Esophagus muscularis mucosa (tissue), 4 donors: ENCODE measurements around the gene TF. TPM values are rescaled to one million over a fixed set of nuclear protein-coding genes. Genes with fewer than 3 reads are reported as not detected.

Experiments used
- DNase-seq: peaks from one replicate; pipeline ENCODE4 v3.0.0-alpha.2; 2017; ENCODE audit errors: extremely low spot score
- H3K27ac ChIP-seq, 4 donors: fragments of 200-600 bp; sonication (generic); replicated peaks in 1 of 4; 1 replicate in 3 of 4; 2 replicates in 1 of 4; pipeline ENCODE4 v1.5.1; 2016 to 2019; ENCODE audit warnings: mild to moderate bottlenecking in 1 of 4
- H3K27me3 ChIP-seq, 4 donors: fragments of 200-600 bp; sonication (generic); one replicate each; pipeline versions ENCODE4 v1.5.1 to v1.6.0; 2016 to 2019
- H3K36me3 ChIP-seq, 4 donors: fragments of 200-600 bp; sonication (generic); one replicate each; pipeline ENCODE4 v1.5.1; 2016 to 2019
- H3K4me1 ChIP-seq, 4 donors: fragments of 200-600 bp; sonication (generic); one replicate each; pipeline ENCODE4 v1.5.1; 2016 to 2019
- H3K4me3 ChIP-seq, 4 donors: fragments of 200-600 bp; sonication (generic); 1 replicate in 2 of 4; 2 replicates in 2 of 4; pipeline ENCODE4 v1.5.1; 2016 to 2019; ENCODE audit warnings: mild to moderate bottlenecking in 4 of 4, moderate library complexity in 1 of 4
- H3K9me3 ChIP-seq, 4 donors: fragments of 200-600 bp; sonication (generic); 1 replicate in 3 of 4; 2 replicates in 1 of 4; pipeline ENCODE4 v1.5.1; 2016 to 2019
- EP300 ChIP-seq: sonication (generic); formaldehyde crosslinking; IDR thresholded peaks from one replicate; pipeline ENCODE4 v1.6.1; 2017; ENCODE audit warnings: antibody characterized with exemption
- POLR2A ChIP-seq: fragments of 450-650 bp; IDR thresholded peaks from one replicate; pipeline ENCODE4 v1.6.1; 2017; ENCODE audit warnings: antibody characterized with exemption, moderate library complexity, mild to moderate bottlenecking, low read depth
- POLR2AphosphoS5 ChIP-seq, 2 donors: sonication (generic); formaldehyde crosslinking; IDR thresholded peaks; one replicate each; pipeline ENCODE4 v1.6.1; 2017; ENCODE audit warnings: antibody characterized with exemption in 2 of 2
- WGBS: methylation state at CpG from one replicate; pipeline ENCODE4 v1.1.5; 2018; 5-methylcytosine and 5-hydroxymethylcytosine counted together
- intact Hi-C: fragments of 100-400 bp; cut with DNase I; formaldehyde crosslinking; loops from one replicate; pipeline ENCODE4 v1.15.1; 2023
- total RNA-seq, 4 donors: library from RNA; depleted of rRNA; stranded (reverse); fragments of >200 nt; gene quantifications; one replicate each; pipeline versions ENCODE4 v1.1.0 to v1.2.1, GENCODE V29; 2016
- TF ChIP-seq, protein P1 (sequence below), 3 experiments: fragments of 200-600 bp in 2 of 3; fragments of 450-650 bp in 1 of 3; sonication (generic) in 2 of 3; IDR thresholded peaks; one replicate each; pipeline ENCODE4 v1.5.1; 2017 to 2019; ENCODE audit warnings: antibody characterized with exemption in 3 of 3, mild to moderate bottlenecking in 2 of 3, moderate library complexity in 1 of 3

TF gene
- total RNA-seq, 4 donors from 2014 or later = under 0.01 to 3.1 (median 0.28) TPM

DNA sequence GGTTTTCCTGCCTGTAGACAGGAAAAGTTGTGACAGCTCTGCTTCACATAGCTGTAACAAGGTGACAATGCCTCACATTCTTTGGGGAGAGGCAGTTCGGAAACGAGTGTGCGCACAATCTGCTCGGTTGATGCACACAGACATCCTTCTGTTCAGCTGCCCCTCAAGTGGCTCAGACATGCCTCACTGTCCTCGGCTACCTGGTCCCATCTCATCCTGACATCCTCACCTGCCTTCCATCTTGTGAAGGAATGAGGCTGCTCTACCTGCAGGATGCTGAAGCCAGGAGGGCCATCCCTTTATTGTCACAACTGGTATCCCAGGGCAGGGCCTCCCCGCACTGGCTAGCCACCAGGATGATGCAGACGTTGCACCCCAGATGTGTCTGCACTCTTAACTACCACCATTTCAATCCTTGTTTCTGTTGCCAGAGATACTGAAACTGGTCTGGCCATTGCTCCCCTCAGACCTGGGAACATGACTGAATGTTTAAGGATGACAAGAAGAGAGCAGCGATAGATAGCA is 78.8 kb downstream of the TF start:
- Histone ChIP-seq H3K27ac (no peak overlapping the region), H3K4me1 (peaks cover 0 to 10% (median 9%) of the 10 kb centered on the region in 4 donors), H3K36me3 (peaks cover 18 to 60% (median 41%) of the 10 kb centered on the region in 4 donors), H3K4me3 (no peak overlapping the region), H3K27me3 (no peaks in the 10 kb centered on the region), H3K9me3 (no peaks in the 10 kb centered on the region)
- WGBS = 91% methylated on average over 8 of the region's 8 CpGs
- TF ChIP-seq POLR2AphosphoS5 (IDR thresholded peaks at IDR 0.05) = no peak
- DNase-seq = peak; percentile 87
- intact Hi-C loops = no loop called here

DNA sequence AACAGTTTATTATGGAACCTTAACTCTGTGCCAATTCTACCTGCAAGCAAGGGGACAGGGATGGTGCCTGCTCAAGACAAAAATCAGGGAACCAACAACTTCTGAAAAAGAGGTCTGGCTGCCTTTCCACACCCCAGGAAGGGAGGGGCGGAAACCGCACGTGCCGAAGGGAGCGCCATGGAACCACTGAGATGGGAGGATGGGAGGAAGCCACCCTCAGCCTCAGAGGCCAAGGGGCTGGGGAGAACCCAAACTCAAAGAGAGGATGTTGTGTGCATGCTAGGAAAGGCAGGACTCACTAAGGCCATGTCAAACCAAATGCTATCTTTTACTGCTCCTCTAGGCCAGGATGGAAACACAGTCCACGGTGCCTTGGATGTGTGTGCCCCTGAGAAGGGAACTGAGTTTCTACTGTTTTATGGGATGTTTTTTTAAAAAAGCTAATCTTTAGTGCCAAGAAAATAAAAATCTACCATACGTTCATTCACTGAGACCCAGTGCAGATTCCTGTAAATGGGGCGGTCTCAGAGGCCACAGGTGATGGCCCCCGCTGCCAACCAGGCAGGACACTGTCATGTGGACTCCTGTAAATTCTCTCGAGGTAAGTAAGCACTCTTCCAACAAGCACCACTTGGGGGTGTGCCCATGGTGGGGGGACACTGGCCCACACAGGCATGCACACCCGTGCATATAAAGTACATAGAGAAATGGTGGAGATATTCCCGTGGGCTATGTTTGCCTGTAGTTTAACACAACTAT is 80.0 kb downstream of the TF start:
- intact Hi-C loops = no loop called here
- WGBS = 90% methylated on average over 12 of the region's 12 CpGs

DNA sequence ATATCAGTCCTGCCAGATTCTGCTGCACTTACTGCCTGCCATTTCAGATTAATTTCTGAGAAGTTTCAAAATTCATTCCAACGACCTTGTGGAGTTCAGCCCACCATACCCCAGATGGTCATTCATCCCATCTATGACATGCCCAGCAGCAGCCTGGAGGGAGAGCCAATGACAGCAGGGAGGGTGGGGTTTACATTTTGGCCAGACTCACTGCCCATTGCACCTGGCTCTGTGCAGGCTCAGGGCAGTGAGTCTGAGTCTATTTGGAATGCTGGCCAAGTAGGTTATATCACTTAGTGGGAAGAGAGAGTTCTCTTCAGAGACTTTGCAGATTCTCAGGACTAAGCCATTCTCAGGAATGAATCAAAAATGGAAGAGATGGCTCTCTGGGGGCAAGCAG is 80.9 kb downstream of the TF start:
- Histone ChIP-seq H3K27me3 (no peaks in the 10 kb centered on the region), H3K27ac (no peak overlapping the region), H3K9me3 (no peaks in the 10 kb centered on the region), H3K4me3 (no peak overlapping the region), H3K36me3 (peaks cover 13 to 47% (median 29%) of the 10 kb centered on the region in 4 donors), H3K4me1 (peaks cover 0 to 4% (median 0%) of the 10 kb centered on the region in 4 donors)
- peak; percentile 79 for DNase-seq
- 36% methylated on average over 1 of the region's 1 CpG for WGBS
- intact Hi-C loops = no loop called here
- TF ChIP-seq EP300 (no peak), POLR2AphosphoS5 (IDR thresholded peaks at IDR 0.05) (no peak), POLR2A (no peak)
- TF ChIP-seq, protein P1, sequence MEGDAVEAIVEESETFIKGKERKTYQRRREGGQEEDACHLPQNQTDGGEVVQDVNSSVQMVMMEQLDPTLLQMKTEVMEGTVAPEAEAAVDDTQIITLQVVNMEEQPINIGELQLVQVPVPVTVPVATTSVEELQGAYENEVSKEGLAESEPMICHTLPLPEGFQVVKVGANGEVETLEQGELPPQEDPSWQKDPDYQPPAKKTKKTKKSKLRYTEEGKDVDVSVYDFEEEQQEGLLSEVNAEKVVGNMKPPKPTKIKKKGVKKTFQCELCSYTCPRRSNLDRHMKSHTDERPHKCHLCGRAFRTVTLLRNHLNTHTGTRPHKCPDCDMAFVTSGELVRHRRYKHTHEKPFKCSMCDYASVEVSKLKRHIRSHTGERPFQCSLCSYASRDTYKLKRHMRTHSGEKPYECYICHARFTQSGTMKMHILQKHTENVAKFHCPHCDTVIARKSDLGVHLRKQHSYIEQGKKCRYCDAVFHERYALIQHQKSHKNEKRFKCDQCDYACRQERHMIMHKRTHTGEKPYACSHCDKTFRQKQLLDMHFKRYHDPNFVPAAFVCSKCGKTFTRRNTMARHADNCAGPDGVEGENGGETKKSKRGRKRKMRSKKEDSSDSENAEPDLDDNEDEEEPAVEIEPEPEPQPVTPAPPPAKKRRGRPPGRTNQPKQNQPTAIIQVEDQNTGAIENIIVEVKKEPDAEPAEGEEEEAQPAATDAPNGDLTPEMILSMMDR (IDR thresholded peaks at IDR 0.05) = no peak

More for the DNA sequence above, 80.0 kb downstream of the TF start:
- peak; percentile 88 for DNase-seq
- H3K36me3 ChIP-seq = peaks cover 13 to 48% (median 31%) of the 10 kb centered on the region in 4 donors
- H3K9me3 ChIP-seq = no peaks in the 10 kb centered on the region
- H3K4me3 ChIP-seq = no peak overlapping the region
- H3K27me3 ChIP-seq = no peaks in the 10 kb centered on the region
- TF ChIP-seq, protein P1 (IDR thresholded peaks at IDR 0.05) = no peak
- no peak for TF ChIP-seq EP300
- no peak for TF ChIP-seq POLR2A
- TF ChIP-seq POLR2AphosphoS5 (IDR thresholded peaks at IDR 0.05) = no peak
- peaks cover 0 to 9% (median 8%) of the 10 kb centered on the region in 4 donors for H3K4me1 ChIP-seq
- no peak overlapping the region for H3K27ac ChIP-seq

DNA sequence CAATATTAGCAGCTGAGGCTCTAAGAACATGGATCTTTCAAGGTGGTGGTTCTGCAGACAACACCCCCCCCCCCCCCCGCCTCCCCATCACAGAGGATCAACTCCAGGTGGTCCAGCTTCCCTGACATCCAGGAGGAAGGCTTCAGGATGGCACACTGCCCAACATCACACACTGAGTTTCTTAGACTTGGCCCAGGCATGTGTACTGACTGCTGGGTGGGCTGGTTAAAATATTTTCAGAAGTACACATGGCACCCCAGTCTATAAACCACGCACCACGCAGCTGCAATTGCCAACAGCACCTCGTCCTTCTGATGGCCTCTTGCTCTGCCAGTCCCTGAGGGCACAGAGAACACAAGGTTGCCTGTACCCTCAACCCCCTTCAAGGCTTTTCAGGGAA is 81.5 kb downstream of the TF start:
- H3K36me3 ChIP-seq = peaks cover 13 to 47% (median 26%) of the 10 kb centered on the region in 4 donors
- H3K27ac ChIP-seq = no peak overlapping the region
- TF ChIP-seq, protein P1 (IDR thresholded peaks at IDR 0.05) = no peak
- no peak for TF ChIP-seq POLR2AphosphoS5 (IDR thresholded peaks at IDR 0.05)
- TF ChIP-seq EP300 = no peak
- TF ChIP-seq POLR2A = no peak
- intact Hi-C loops = no loop called here
- H3K4me3 ChIP-seq = no peak overlapping the region
- no peaks in the 10 kb centered on the region for H3K27me3 ChIP-seq
- peak; percentile 83 for DNase-seq
- peaks cover 0 to 4% (median 0%) of the 10 kb centered on the region in 4 donors for H3K4me1 ChIP-seq
- no peaks in the 10 kb centered on the region for H3K9me3 ChIP-seq
- WGBS = 83% methylated on average over 3 of the region's 4 CpGs

DNA sequence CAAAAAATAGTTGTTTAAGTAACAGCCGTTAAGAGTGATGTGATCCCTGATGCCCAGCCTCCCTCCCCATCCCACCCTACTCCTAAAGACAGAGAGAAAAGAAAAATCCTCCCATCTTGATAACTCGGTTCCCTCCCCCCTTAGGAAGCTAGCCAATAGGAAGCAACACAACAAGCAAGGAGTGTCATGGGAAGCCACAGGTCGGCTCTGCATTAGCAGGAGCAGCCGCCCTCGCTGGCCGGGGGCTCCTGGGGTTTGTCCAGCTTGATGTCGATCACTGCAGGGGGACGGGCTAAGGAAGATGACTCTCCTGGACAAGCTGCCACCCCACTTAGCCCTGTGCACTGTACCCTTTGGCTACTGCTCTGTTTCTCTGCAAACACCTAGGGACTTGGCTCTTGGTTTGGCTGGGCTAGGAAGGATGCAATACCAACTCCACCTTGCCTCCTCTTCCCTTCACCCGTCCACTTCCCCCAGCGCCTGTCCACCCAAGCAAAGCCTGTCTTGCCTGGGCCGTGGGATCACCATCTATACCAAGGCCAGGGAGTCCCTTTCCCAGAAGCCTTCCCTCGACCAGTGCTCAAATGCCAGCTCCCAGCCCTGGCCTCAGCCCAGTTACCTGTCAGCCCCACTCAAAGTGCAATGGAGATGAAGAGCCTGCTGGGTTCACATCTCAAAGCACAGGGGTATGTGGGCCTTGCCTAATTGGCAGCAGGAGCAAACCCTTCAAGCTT is 82.5 kb downstream of the TF start:
- peaks cover 3 to 47% (median 24%) of the 10 kb centered on the region in 4 donors for H3K36me3 ChIP-seq
- H3K27me3 ChIP-seq = no peaks in the 10 kb centered on the region
- TF ChIP-seq EP300 (no peak), POLR2AphosphoS5 (IDR thresholded peaks at IDR 0.05) (no peak)
- H3K4me1 ChIP-seq = peaks cover 0 to 4% (median 0%) of the 10 kb centered on the region in 4 donors
- H3K27ac ChIP-seq = no peak overlapping the region
- 77% methylated on average over 12 of the region's 12 CpGs for WGBS
- DNase-seq = peak; percentile 83
- no peaks in the 10 kb centered on the region for H3K9me3 ChIP-seq
- intact Hi-C loops = no loop called here
- H3K4me3 ChIP-seq = no peak overlapping the region
